ENCODE measurements around the gene RDH5.
A peak's percentile ranks its signal among the peaks of the same experiment; 100 is the strongest.

Gene RDH5

DNA sequence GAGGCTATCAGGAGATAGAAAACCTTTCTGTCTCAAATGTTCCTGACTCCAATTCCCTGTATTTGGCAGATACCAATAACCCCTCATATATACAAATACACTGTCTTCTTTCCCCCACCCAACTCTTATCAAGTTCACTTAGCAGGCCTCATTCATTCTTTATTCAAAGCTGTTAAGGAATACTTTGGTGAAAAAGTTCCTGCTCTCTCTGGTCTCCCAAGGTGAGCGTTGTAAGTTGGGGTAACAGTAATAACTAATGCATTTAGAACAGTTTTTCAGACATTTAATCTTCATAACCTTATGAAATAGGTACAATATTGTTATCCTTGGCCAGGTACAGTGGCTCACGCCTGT, 18.8 kb downstream of the RDH5 start:
- no peak overlapping the region for H3K4me3 ChIP-seq (ENCODE audit: control insufficient read depth, low read depth, low read length)
- TF ChIP-seq, protein P1, sequence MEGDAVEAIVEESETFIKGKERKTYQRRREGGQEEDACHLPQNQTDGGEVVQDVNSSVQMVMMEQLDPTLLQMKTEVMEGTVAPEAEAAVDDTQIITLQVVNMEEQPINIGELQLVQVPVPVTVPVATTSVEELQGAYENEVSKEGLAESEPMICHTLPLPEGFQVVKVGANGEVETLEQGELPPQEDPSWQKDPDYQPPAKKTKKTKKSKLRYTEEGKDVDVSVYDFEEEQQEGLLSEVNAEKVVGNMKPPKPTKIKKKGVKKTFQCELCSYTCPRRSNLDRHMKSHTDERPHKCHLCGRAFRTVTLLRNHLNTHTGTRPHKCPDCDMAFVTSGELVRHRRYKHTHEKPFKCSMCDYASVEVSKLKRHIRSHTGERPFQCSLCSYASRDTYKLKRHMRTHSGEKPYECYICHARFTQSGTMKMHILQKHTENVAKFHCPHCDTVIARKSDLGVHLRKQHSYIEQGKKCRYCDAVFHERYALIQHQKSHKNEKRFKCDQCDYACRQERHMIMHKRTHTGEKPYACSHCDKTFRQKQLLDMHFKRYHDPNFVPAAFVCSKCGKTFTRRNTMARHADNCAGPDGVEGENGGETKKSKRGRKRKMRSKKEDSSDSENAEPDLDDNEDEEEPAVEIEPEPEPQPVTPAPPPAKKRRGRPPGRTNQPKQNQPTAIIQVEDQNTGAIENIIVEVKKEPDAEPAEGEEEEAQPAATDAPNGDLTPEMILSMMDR (conservative IDR thresholded peaks at IDR 0.05; ENCODE audit: control insufficient read depth, insufficient read depth, low read depth, low read length) = no peak
- DNase-seq (ENCODE audit: low read depth) = no peak

DNA sequence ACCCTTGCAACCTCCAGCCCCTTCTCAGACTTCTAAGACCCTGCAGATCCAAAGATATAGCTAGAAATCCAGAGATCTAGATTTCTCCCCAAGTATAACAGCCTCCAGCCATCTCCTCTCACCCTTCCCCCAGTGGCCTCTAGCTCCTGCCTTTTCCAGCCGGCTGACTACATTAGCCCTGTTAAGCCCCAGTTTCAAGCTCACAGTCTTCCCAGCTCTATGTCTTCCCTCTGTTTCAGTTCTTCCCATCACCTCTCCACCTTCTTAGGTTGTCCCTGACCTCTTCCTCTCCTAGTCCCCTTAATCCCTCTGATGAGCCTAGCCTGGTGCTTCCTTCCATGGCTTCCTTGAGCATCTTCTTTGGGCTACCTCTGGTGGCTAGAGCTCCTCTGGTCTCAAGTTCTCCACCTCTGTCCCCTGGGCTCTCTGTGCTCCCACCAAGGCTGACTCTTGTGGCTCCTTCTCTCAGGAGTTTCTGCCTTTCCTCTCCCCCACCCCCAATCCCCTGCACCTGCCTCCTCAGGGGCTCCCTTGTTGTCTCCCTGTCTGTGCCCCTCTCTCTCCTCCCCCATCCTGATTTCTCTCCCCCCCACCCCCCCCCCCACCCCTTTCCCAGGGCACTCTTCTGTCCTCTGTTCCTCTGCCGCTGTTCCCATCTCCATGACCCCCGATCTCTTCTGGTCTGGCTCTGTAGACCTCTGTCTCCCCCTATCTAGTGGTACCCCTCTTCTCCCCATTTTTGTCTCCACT, 21.9 kb downstream of the RDH5 start:
- DNase-seq (ENCODE audit: low read depth) = no peak
- peak overlapping the region; percentile 31 for H3K4me3 ChIP-seq (ENCODE audit: control insufficient read depth, low read depth, low read length)

GRCh38 chr12:55742719-55743405, 22.7 kb downstream of the RDH5 start, which contains the start of gene GDF11:
Gene GDF11, plus strand, starts transcription at chr12:55743122. Its CDS starts 195 bp downstream, at chr12:55743317.
- peak; percentile 64 for DNase-seq (ENCODE audit: low read depth)
- H3K4me3 ChIP-seq (ENCODE audit: control insufficient read depth, low read depth, low read length) = peak within 1 kb of the TSS; percentile 70
- TF ChIP-seq, protein P1 (conservative IDR thresholded peaks at IDR 0.05; ENCODE audit: control insufficient read depth, insufficient read depth, low read depth, low read length) = no peak

More for the DNA sequence above, 21.9 kb downstream of the RDH5 start:
- TF ChIP-seq, protein P1 (conservative IDR thresholded peaks at IDR 0.05; ENCODE audit: control insufficient read depth, insufficient read depth, low read depth, low read length) = no peak

- peak overlapping the region; percentile 70 for H3K4me3 ChIP-seq (ENCODE audit: control insufficient read depth, low read depth, low read length)
- TF ChIP-seq, protein P1 (conservative IDR thresholded peaks at IDR 0.05; ENCODE audit: control insufficient read depth, insufficient read depth, low read depth, low read length) = no peak
- peak; percentile 66 for DNase-seq (ENCODE audit: low read depth)
Observed at GRCh38 chr12:55743406-55744339, 23.5 kb downstream of the RDH5 start.

DNA sequence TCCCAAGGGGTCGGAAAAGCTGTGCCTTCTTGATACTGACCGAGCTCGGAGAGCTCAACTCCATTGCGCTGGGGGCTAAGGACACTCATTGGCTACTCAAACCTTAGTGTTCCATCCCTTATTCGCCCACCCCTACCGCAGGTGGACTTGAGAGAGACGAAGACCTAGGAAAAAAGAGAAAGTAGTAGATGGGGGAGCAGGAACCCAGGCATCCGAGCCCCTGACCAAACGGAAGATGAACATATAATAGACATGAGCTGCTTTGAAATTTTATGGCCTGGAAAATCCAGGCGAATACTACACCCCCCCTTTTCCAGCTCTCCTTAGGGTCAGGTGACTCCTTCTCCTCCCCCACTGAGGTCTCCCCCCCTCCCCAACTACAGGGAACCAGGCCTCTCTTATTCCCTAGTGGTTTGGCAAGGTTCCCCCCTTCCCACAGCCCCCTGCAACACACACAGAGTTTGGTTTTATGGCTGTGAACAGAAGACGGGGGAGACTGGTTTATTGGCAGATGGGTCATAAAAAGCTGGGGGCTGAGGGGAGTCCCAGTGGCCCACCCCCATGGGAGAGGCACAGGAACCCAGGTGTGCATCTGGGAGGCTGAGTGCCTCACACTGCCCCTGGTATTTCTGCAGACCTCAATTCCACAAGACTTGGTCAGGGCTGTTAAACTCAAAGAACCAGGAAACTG, 24.3 kb downstream of the RDH5 start:
- no peak for DNase-seq (ENCODE audit: low read depth)
- H3K4me3 ChIP-seq (ENCODE audit: control insufficient read depth, low read depth, low read length) = peak overlapping the region; percentile 70
- TF ChIP-seq, protein P1 (conservative IDR thresholded peaks at IDR 0.05; ENCODE audit: control insufficient read depth, insufficient read depth, low read depth, low read length) = no peak

All from fibroblast of mammary gland (primary cell).